Subcutaneous abdominal adipose tissue (tissue), 5 donors: Measurements from ENCODE around the gene EEF1G.

Source experiments
- H3K27ac ChIP-seq: one replicate; pipeline ENCODE4 v1.7.0; 2013; ENCODE audit warnings: low read depth, mild to moderate bottlenecking, inconsistent platforms, low read length, moderate library complexity
- H3K27me3 ChIP-seq, 5 donors: one replicate each; pipeline ENCODE4 v1.7.0; 2013; ENCODE audit warnings: low read length in 5 of 5, inconsistent platforms in 1 of 5; ENCODE audit not compliant: control insufficient read depth in 5 of 5, insufficient read depth in 4 of 5
- H3K36me3 ChIP-seq, 5 donors: one replicate each; pipeline ENCODE4 v1.7.0; 2013; ENCODE audit warnings: low read length in 5 of 5; ENCODE audit not compliant: control insufficient read depth in 5 of 5, insufficient read depth in 5 of 5
- H3K4me1 ChIP-seq, 5 donors: one replicate each; pipeline ENCODE4 v1.7.0; 2013; ENCODE audit warnings: low read length in 5 of 5, mild to moderate bottlenecking in 3 of 5, moderate library complexity in 1 of 5; ENCODE audit not compliant: control insufficient read depth in 5 of 5, insufficient read depth in 5 of 5
- H3K4me3 ChIP-seq, 5 donors: one replicate each; pipeline ENCODE4 v1.7.0; 2013; ENCODE audit warnings: low read length in 5 of 5, low read depth in 1 of 5
- H3K9ac ChIP-seq, 5 donors: one replicate each; pipeline ENCODE4 v1.7.0; 2013; ENCODE audit warnings: low read length in 5 of 5, mild to moderate bottlenecking in 4 of 5, moderate library complexity in 3 of 5
- H3K9me3 ChIP-seq, 5 donors: one replicate each; pipeline ENCODE4 v1.7.0; 2013; ENCODE audit warnings: low read length in 5 of 5; ENCODE audit not compliant: control insufficient read depth in 5 of 5
- donor health status: healthy.
- donor health status: healthy.
- donor health status: healthy.
- donor health status: healthy.
- donor health status: healthy.

EEF1G gene

GRCh38 chr11:62603776-62604299 lies 30.1 kb upstream of the EEF1G start:
- H3K27ac ChIP-seq: peak overlapping the region; percentile 93
- H3K4me3 ChIP-seq: no peak overlapping the region
- no peak overlapping the region for H3K9ac ChIP-seq
- no peaks in the 10 kb centered on the region for H3K9me3 ChIP-seq
- no peaks in the 10 kb centered on the region for H3K27me3 ChIP-seq
- peaks cover 0 to 46% (median 36%) of the 10 kb centered on the region in 5 donors for H3K36me3 ChIP-seq
- peaks cover 18 to 76% (median 63%) of the 10 kb centered on the region in 5 donors for H3K4me1 ChIP-seq

- H3K9ac ChIP-seq: peak overlapping the region; percentile 38 to 94 (median 91)
- H3K27ac ChIP-seq: peak overlapping the region; percentile 93
- peaks cover 20 to 77% (median 66%) of the 10 kb centered on the region in 5 donors for H3K4me1 ChIP-seq
- H3K36me3 ChIP-seq: peaks cover 0 to 45% (median 37%) of the 10 kb centered on the region in 5 donors
- no peaks in the 10 kb centered on the region for H3K9me3 ChIP-seq
- peak overlapping the region; percentile 76 to 88 (median 86) for H3K4me3 ChIP-seq
- H3K27me3 ChIP-seq: no peaks in the 10 kb centered on the region
Measured at GRCh38 chr11:62603072-62603408, 29.3 kb upstream of the EEF1G start.

- H3K27me3 ChIP-seq: no peaks in the 10 kb centered on the region
- H3K9me3 ChIP-seq: no peaks in the 10 kb centered on the region
- peaks cover 20 to 70% (median 59%) of the 10 kb centered on the region in 5 donors for H3K4me1 ChIP-seq
- H3K27ac ChIP-seq: peak overlapping the region; percentile 93
- peaks cover 0 to 45% (median 40%) of the 10 kb centered on the region in 5 donors for H3K36me3 ChIP-seq
- peak overlapping the region; percentile 76 to 88 (median 86) for H3K4me3 ChIP-seq
- H3K9ac ChIP-seq: peak overlapping the region; percentile 38 to 94 (median 91)
Measured at GRCh38 chr11:62602141-62603071, 28.7 kb upstream of the EEF1G start.

GRCh38 chr11:62601372-62602140 lies 27.9 kb upstream of the EEF1G start, which contains the start of gene MTA2:
Gene MTA2 (minus strand): TSS chr11:62601865. CDS start chr11:62601450, 415 bp downstream.
- peaks cover 20 to 67% (median 57%) of the 10 kb centered on the region in 5 donors for H3K4me1 ChIP-seq

GRCh38 chr11:62601122-62601371 lies 27.4 kb upstream of the EEF1G start:
- Histone ChIP-seq H3K4me3 (peak overlapping the region; percentile 78 to 89 (median 88)), H3K9ac (peak overlapping the region; percentile 90 to 95 (median 91)), H3K27ac (peak overlapping the region; percentile 93), H3K4me1 (peaks cover 20 to 67% (median 57%) of the 10 kb centered on the region in 5 donors), H3K27me3 (no peaks in the 10 kb centered on the region), H3K36me3 (peaks cover 2 to 47% (median 44%) of the 10 kb centered on the region in 5 donors), H3K9me3 (no peaks in the 10 kb centered on the region)

More at GRCh38 chr11:62601372-62602140, 27.9 kb upstream of the EEF1G start, which contains the start of gene MTA2:
- H3K9ac ChIP-seq: peak within 1 kb of the TSS; percentile 90 to 95 (median 91)
- H3K4me3 ChIP-seq: peak within 1 kb of the TSS; percentile 78 to 89 (median 88)
- peaks cover 0 to 46% (median 42%) of the 10 kb centered on the region in 5 donors for H3K36me3 ChIP-seq
- H3K27ac ChIP-seq: peak within 1 kb of the TSS; percentile 93
- H3K27me3 ChIP-seq: no peaks in the 10 kb centered on the region
- no peaks in the 10 kb centered on the region for H3K9me3 ChIP-seq

GRCh38 chr11:62600367-62601121 lies 26.9 kb upstream of the EEF1G start:
- H3K27ac ChIP-seq: peak overlapping the region; percentile 93
- H3K4me1 ChIP-seq: peaks cover 20 to 67% (median 57%) of the 10 kb centered on the region in 5 donors
- peak overlapping the region; percentile 78 to 89 (median 88) for H3K4me3 ChIP-seq
- peak overlapping the region; percentile 90 to 95 (median 91) for H3K9ac ChIP-seq
- no peaks in the 10 kb centered on the region for H3K9me3 ChIP-seq
- peaks cover 3 to 47% (median 44%) of the 10 kb centered on the region in 5 donors for H3K36me3 ChIP-seq
- H3K27me3 ChIP-seq: no peaks in the 10 kb centered on the region

GRCh38 chr11:62599901-62600300 lies 26.2 kb upstream of the EEF1G start:
- Histone ChIP-seq H3K9ac (peak overlapping the region; percentile 90 to 95 (median 91)), H3K9me3 (no peaks in the 10 kb centered on the region), H3K4me1 (peaks cover 20 to 62% (median 53%) of the 10 kb centered on the region in 5 donors), H3K4me3 (peak overlapping the region; percentile 78 to 89 (median 88)), H3K27ac (peak overlapping the region; percentile 93), H3K36me3 (peaks cover 3 to 47% (median 44%) of the 10 kb centered on the region in 5 donors), H3K27me3 (no peaks in the 10 kb centered on the region)

- Histone ChIP-seq H3K9me3 (no peaks in the 10 kb centered on the region), H3K4me1 (peaks cover 20 to 55% (median 46%) of the 10 kb centered on the region in 5 donors), H3K27ac (peak overlapping the region; percentile 93), H3K27me3 (no peaks in the 10 kb centered on the region), H3K36me3 (peaks cover 3 to 50% (median 46%) of the 10 kb centered on the region in 5 donors), H3K4me3 (peak overlapping the region; percentile 5 to 89 (median 45)), H3K9ac (peak overlapping the region; percentile 43 to 95 (median 91))
Measured at GRCh38 chr11:62599069-62599696, 25.5 kb upstream of the EEF1G start.

- Histone ChIP-seq H3K4me1 (peaks cover 13 to 52% (median 44%) of the 10 kb centered on the region in 5 donors), H3K4me3 (no peak overlapping the region), H3K9me3 (no peaks in the 10 kb centered on the region), H3K27ac (no peak overlapping the region), H3K27me3 (no peaks in the 10 kb centered on the region), H3K9ac (no peak overlapping the region), H3K36me3 (peaks cover 3 to 56% (median 48%) of the 10 kb centered on the region in 5 donors)
Measured at GRCh38 chr11:62595124-62595523, 21.4 kb upstream of the EEF1G start.
